ENCODE results near the gene SLC22A5. TPM values are rescaled to one million over a fixed set of nuclear protein-coding genes. Genes with fewer than 3 reads are reported as not detected.

Gene SLC22A5
- total and polyA plus RNA-seq, 9 of the 15 experiments (the other 6 are each of a cell fraction or from before 2014, with no cell fraction given), result 3.0 to 16.6 (median 8.3) TPM

DNA sequence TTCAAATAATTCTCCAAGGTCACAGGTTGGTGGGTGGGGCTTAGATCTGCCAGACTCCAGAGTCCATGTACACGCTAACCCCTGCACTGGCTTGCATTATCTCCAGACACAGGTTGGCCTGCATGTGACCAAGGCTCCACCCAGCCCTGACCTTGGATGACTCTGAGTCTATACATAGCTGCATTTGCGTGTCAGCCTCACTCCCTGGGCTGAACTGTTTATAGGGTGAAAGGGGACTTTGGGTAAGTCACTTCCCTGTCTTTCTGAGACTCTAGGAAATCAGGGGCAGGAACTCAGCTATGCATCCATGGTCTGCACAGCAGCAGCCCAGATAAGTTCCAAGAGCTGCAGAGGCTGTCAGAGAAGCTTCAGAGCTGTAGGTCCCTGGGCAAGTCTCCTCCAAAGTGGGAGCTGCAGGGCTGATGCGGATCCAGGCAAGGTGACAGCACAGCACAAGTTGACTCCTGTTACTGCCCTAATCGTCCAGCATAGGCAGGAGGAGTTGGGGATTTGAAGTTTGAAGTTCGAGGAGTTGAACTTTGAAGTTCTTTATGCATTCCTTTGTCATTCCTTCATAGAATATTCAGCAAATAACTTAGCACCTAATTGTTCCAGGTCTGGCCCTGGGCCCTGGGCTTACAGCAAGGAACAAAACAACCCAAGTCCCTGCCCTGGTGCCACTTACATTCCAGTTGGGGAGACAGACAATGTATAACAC, 53.4 kb downstream of the SLC22A5 start (continued):
- TF ChIP-seq EP400 (IDR thresholded peaks at IDR 0.05), result peak; percentile 76
- peak; percentile 78; the same call in 1 of the 2 replicates for TF ChIP-seq MYNN (IDR thresholded peaks at IDR 0.05)
- no peak for TF ChIP-seq MYNN (CRISPR knock-in tag; IDR thresholded peaks at IDR 0.05)
- no peak for TF ChIP-seq PTBP1 (IDR thresholded peaks at IDR 0.05; ENCODE audit: low read depth, low read length)
- TF ChIP-seq CHCHD3 (CRISPR knock-in tag; IDR thresholded peaks at IDR 0.05), result no peak
- TF ChIP-seq FOXM1 (IDR thresholded peaks at IDR 0.05; ENCODE audit: low read depth), result peak; percentile 88
- TF ChIP-seq FOXM1 (CRISPR knock-in tag; IDR thresholded peaks at IDR 0.05; ENCODE audit: low read depth), result no peak
- TF ChIP-seq, protein P1, sequence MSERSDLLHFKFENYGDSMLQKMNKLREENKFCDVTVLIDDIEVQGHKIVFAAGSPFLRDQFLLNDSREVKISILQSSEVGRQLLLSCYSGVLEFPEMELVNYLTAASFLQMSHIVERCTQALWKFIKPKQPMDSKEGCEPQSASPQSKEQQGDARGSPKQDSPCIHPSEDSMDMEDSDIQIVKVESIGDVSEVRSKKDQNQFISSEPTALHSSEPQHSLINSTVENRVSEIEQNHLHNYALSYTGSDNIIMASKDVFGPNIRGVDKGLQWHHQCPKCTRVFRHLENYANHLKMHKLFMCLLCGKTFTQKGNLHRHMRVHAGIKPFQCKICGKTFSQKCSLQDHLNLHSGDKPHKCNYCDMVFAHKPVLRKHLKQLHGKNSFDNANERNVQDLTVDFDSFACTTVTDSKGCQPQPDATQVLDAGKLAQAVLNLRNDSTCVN (CRISPR knock-in tag; IDR thresholded peaks at IDR 0.05), result no peak
- 0 out of 2 replicates have a peak, but pooled peaks have one; percentile 63 for TF ChIP-seq ZNF165 (CRISPR knock-in tag; IDR thresholded peaks at IDR 0.05; ENCODE audit: borderline replicate concordance)
- TF ChIP-seq ZNF277 (CRISPR knock-in tag; IDR thresholded peaks at IDR 0.05; ENCODE audit: borderline replicate concordance), result no peak
- TF ChIP-seq RBM17 (IDR thresholded peaks at IDR 0.05; ENCODE audit: borderline replicate concordance, low read depth, low read length), result no peak
- TF ChIP-seq FOSL1 (tag; conservative IDR thresholded peaks at IDR 0.05), result peak; percentile 84
- TF ChIP-seq LARP7 (IDR thresholded peaks at IDR 0.05), result no peak
- TF ChIP-seq ATF1 (CRISPR knock-in tag; IDR thresholded peaks at IDR 0.05), result no peak
- TF ChIP-seq ATF1 (tag; IDR thresholded peaks at IDR 0.05), result peak; percentile 82
- peak; percentile 31; the same call in 1 of the 2 replicates for TF ChIP-seq ZNF239 (CRISPR knock-in tag; IDR thresholded peaks at IDR 0.05)
- TF ChIP-seq RBM39 (optimal IDR thresholded peaks at IDR 0.05; ENCODE audit: low read depth, low read length), result no peak
- peak; percentile 42; the same call in 1 of the 2 replicates for TF ChIP-seq ELF4 (CRISPR knock-in tag; IDR thresholded peaks at IDR 0.05)
- peak; percentile 91 for TF ChIP-seq PML (IDR thresholded peaks at IDR 0.05; ENCODE audit: low read length)
- TF ChIP-seq ETV1 (tag; conservative IDR thresholded peaks at IDR 0.05; ENCODE audit: low read depth), result peak; percentile 56
- TF ChIP-seq PURB (CRISPR knock-in tag; IDR thresholded peaks at IDR 0.05; ENCODE audit: low read depth), result no peak
- TF ChIP-seq NFIC (IDR thresholded peaks at IDR 0.05), result peak; percentile 77
- TF ChIP-seq CCAR2 (IDR thresholded peaks at IDR 0.05; ENCODE audit: low read depth, low read length), result no peak
- TF ChIP-seq MEIS2 (IDR thresholded peaks at IDR 0.05; ENCODE audit: partially characterized antibody), result peak; percentile 58
- TF ChIP-seq ZFX (CRISPR knock-in tag; IDR thresholded peaks at IDR 0.05), result peak; percentile 33; the same call in 1 of the 2 replicates
- peak; percentile 93; the same call in 1 of the 2 replicates for TF ChIP-seq CTBP1 (IDR thresholded peaks at IDR 0.05; ENCODE audit: borderline replicate concordance)
- no peak for TF ChIP-seq CAMTA2 (CRISPR knock-in tag; conservative IDR thresholded peaks at IDR 0.05)
- TF ChIP-seq MEF2D (tag; conservative IDR thresholded peaks at IDR 0.05; ENCODE audit: low read depth), result peak; percentile 99
- TF ChIP-seq ARID1B (IDR thresholded peaks at IDR 0.05), result peak; percentile 97
- TF ChIP-seq KAT7 (CRISPR knock-in tag; IDR thresholded peaks at IDR 0.05; ENCODE audit: borderline replicate concordance), result peak; percentile 48; the same call in 1 of the 2 replicates
- no peak for TF ChIP-seq SRSF3 (IDR thresholded peaks at IDR 0.05; ENCODE audit: insufficient read depth, low read length)
- no peak for TF ChIP-seq CBFB (CRISPR knock-in tag; IDR thresholded peaks at IDR 0.05)
